HS-27A (cell line): ENCODE results near the gene SLC23A2.

Source experiments
- DNase-seq: peaks from one replicate; pipeline ENCODE4 v3.0.0-alpha.2; 2012; ENCODE audit warnings: low read depth, missing footprints

Gene SLC23A2

DNA sequence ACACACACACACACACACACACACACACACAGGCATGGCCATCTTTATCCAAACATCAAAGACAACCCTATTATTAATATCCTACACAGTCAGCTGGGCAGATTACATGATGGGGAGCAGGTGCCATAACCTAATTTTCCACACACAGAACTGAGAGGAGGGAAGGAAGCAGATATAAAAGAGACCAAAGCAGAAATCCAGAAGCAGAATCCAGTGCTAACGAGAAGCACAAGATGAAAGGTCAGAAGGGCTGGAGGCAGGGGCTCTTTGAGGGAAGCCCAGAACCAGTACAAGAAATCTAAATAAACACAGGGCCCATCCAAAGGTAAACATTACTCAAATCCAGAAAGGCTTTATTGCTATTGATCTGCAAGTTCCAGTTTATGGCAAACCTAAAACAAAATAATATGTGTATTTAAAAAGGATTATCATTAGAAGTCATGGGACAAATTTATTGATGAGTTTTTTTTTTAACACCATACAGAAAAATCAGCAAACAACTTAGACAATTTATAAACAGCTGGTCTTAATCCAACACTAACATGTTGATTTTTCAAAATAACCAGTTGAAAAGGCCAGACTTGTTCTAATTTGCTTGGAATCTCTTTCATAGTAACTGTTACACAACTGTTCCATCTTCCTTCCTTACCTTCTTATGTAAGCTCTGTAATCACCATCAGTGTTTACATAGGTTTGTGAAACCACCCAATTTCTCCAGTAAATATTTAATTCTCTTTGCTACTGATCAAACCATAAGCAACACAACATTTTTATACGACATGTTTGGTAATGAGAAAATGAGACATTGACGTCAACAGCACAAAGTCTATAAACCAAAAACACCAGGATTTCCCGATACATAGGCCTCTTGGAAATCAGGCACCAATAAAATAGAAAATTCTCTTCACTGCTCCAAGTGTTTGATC is 34.2 kb downstream of the SLC23A2 start:
- DNase-seq: no peak

DNA sequence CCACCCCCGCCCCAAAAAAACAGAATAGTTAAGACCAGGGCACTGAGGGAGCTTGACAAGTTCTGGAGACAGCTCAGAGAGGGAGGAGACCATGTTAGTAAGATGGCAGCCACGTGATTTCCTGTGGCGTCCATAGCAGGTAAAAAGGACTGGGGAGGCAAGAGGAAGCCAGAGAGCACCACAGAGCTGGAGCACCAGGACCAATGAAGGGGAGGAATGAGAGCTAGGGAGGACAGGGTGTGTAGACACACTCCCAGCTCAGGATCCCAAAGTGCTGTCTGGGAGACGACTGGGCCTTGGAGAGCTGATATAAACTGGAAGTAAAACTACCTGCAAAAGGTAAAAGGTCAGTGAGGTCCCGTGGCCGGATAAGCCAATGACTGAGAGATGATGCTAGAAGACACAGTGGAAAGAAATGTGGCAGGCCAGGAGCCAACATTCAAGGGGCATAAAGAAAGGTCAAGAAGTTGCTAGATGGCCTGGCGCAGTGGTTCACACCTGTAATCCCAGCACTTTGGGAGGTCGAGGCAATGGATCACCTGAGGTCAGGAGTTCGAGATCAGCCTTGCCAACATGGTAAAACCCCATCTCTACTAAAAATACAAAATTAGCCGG is 39.0 kb downstream of the SLC23A2 start:
- DNase-seq: no peak

DNA sequence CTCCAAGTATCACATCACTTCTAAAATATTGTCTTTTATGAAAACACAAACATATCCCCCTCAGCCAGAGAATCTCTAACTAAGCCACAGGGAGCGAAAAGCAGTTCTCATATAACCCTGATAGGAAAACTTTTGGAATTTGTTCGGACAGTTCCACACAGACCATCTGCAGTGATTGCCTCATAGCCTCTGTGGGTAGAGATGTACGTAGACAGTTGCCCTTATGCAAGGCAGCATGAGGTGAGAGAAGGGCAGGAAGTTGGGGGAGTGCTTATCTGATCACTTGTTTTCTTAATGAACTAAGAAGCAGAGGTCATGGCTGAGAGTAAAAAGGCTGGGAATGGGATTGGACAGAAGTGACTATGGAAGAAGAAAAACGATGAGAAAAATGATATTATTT is 39.6 kb downstream of the SLC23A2 start:
- DNase-seq: no peak

DNA sequence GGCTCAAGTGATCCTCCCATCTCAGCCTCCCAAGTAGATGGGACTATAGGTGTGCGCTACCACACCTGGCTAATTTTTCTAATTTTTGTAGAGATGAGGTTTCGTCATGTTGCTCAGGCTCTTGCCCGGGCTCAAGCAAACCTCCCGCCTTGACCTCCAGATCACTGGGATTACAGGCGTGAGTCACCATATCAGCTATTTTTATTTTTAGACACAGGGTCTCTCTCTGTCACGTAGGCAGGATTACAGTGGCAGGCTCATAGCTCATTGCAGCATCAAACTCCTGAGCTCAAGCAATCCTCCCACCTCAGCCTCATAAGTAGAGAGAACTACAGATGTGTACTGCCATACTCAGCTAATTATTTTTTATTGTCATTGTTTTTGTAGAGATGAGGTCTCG is 41.7 kb downstream of the SLC23A2 start:
- peak; percentile 20 for DNase-seq

- DNase-seq: no peak
Measured at GRCh38 chr20:4957939-4958362, 43.4 kb downstream of the SLC23A2 start.

DNA sequence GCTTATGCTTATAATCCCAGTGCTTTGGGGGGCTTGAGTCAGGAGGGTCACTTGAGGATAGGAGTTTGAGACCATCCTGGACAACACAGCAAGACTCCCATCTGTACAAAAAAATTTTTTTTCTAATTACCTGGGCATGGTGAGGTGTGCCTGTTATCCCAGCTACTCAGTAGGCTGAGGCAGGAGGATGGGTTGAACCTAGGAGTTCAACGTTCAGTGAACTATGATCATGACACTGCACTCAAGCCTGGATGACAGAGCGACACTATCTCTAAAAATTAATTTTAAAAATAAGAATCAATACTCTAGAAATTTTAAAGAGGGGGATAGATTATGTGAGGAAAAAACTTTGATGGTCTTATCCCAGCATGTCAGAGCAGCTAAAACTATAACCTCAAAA is 44.1 kb downstream of the SLC23A2 start:
- DNase-seq: no peak

- peak; percentile 9 for DNase-seq
Measured at GRCh38 chr20:4956200-4956810, 45.0 kb downstream of the SLC23A2 start.

DNA sequence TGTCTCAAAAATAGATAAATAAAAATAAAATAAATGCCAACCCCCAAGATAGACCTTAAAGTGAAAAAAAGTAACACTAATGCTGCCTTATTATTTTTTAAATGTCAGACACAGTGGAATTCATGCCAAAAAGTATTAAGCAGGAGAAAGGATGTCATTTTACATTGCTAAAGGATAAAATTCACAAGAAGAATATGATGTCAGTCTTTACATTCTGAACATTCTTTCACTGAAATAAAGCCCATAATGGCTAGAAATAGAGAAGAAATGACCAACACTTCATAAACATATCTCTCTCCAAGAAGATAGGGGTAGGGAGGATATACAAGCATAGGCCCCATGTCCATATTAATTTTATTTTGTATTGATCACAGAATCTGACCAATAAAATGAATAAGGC is 47.4 kb downstream of the SLC23A2 start:
- no peak for DNase-seq

GRCh38 chr20:4952229-4952628 is 49.1 kb downstream of the SLC23A2 start:
- no peak for DNase-seq

GRCh38 chr20:4951299-4951698 is 50.0 kb downstream of the SLC23A2 start:
- DNase-seq: no peak

- DNase-seq: no peak
Measured at GRCh38 chr20:4950841-4951240, 50.5 kb downstream of the SLC23A2 start.

- no peak for DNase-seq
Measured at GRCh38 chr20:4950437-4950836, 50.9 kb downstream of the SLC23A2 start.

- DNase-seq: no peak
Measured at GRCh38 chr20:4949833-4950178, 51.5 kb downstream of the SLC23A2 start.

DNA sequence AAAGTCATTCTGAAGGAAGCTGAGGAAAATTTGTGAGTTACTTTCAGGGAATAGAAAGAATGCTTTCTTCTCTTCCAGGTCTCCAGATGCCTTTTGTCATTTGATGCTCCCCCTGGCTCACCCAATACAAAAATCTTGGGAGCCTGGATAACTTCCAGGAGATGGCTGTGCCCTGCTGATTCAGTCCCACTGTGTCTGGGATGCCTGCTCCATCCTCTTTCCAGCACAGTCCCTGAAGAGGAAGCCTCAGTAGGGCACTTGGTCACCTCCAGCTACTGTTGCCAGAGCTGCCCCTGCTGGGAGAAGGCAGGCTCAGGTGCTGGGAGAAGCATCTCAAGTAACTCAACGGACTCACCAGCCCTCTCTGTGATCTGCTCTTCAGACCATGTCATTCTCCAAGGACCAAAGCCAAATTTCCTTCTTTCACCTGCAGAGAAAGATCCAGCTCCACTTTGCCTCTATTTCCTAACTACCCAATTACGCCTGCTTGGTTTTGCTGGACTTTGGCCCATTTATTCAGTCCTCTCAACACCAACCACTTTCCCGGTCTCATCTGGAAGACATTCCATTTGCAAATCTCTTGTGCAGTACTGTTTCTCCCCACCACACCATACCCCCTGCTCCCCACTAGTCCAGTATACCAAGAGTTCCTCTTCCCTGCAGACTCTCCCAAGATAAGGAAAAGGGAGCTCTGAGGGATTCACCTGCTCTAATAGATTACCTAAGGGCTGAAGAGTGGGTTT is 53.3 kb downstream of the SLC23A2 start:
- DNase-seq: no peak

GRCh38 chr20:4946986-4947385 is 54.3 kb downstream of the SLC23A2 start:
- no peak for DNase-seq

DNA sequence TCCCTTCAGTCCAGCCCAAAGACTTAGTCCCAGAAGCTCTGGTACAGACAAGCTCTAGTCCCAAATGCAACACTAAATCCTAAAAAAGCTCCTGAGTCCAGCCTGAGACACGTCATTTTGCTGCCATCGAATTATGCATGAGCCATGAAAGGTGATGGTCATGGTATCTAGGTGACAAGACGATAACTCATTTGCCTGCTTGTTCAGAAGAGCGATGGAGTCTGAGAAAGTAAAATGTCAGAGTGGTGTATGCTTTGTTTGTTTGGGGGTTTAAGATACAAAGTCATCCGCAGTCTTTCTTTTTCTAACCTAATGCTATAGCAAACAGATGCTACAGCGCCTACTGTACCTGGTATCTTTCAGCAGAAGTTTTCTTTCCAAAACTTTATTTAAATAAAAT is 54.7 kb downstream of the SLC23A2 start:
- DNase-seq: no peak

DNA sequence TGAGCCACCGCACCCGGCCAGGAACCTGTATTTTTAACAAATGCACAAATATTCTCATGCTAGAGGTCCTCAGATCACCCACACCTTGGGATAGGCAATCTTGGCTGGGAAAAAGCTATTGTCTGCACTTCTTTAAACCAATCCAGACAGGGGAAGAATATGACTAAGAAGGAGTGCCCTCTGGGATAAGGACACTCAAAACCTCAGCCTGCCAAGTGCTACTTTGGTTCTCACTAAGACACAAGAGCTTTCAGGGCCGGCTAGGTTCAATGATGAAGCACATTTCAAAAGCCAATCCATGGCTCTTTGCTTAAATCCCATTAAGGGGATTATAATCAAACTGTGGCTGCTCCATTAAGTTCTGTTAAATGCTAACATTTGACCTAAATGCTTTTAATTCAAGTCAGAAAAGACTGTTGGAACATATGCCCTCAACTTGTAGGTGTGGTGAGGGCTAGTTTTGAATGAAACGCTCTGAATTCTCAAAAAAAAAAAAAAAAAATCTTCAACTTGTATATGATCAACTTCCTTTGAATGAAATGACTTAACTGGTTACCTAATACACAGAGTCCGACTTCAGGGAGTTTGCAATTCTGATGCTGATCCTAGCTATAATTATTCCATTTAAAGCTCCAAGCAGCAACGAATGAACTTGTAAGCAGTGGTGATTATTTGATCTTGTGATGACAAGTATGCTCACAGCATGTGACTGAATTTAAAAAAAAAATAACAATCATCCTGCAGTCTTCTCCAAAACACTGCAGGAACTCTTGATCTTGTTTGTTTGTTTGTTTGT is 56.6 kb downstream of the SLC23A2 start:
- no peak for DNase-seq

DNA sequence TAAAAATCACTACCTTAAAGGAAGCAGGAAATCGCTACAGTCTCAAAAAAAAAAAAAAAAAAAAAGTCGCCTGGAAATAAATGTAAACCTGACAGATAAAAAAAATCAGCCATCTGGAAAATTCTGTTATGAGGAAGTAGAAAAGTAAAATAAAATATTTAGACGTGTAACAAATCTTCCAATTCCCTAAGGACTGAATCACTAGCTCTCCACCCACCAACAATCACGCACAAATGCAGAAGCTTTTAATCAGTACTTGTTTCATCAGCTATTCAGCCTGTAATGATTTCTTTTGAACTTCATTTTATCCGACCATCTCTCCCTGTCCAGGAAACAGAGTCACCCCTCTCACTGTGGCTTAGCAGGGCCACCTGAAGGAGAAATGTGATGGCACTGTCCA is 59.0 kb downstream of the SLC23A2 start:
- no peak for DNase-seq

DNA sequence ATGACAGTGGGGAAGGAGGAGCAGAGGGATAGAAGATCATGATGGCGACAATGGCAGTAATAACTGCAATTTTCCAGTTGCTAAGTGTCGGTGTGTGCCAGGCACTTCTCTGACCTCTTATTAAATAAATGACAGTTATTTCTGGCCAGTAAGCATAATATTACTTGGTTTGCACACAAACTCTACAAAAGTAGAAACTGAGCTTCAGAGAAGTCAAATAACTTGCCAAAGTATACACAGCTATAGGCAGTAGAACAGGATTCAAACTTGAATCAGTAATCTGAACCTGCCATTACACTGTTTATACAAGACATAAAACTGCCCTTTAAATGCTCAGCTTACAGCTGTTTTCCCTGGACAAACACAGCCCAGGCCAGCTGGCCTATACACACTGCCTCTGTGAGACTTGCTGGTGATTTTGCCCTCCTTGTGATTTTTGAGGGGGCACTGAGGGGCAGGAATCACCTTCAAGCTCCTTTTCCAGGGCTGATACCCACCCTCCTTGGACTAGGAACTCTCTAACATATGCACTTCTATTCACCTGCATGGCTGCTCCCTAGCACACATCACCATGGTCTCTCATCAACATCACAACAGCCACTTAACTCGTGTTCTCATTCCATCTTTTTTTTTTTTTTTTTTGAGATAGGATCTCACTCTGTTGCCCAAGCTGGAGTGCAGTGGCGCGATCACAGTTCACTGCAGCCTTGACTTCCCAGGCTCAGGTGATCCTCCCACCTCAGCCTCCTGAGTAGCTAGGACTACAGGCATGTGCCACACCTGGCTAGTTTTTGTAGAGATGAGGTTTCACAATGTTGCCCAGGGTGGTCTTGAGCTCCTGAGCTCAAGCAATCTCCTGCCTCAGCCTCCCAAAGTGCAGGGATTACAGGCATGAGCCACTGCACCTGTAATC is 63.6 kb downstream of the SLC23A2 start:
- DNase-seq: no peak

DNA sequence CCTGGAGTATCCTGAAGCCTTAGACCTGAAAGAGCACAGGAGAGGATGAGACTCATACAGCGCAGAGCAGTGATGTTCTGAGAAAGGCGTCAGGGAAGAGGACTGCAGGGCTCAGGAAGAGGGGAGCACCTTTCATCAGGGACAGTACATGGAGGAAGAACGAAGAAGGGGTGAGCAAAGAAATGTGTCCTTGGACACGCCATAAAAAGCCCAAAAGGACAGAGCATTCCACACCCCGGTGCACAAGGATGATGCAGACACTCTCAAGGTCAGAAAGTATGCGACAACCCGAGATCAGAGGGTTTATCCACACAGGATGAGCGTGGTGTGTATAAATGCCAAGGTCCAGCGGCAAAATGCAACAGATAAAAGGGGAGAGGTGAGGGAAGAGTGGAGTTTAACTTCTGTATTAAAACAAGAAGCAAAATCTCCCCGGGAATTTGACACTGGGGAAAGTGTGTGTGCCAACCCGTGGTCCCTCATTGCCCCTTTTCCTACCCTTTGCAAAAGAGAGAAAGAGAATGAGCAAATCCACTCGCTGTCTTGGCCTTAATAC is 64.4 kb downstream of the SLC23A2 start:
- DNase-seq: no peak
